Endothelial cell of coronary artery (primary cell): ENCODE measurements around the gene FAM186B. TPM values are rescaled to one million over a fixed set of nuclear protein-coding genes. Genes with fewer than 3 reads are reported as not detected.

Source experiments
- total RNA-seq: library from RNA; depleted of rRNA; stranded (reverse); fragments of >200 nt; gene quantifications from 2 replicates; pipeline ENCODE4 v1.2.3, GENCODE V29; 2014

Gene FAM186B
- total RNA-seq: 0.09 TPM in 2 replicates

GRCh38 chr12:49605539-49605938 is at the start of gene FAM186B:
TSS of gene FAM186B (minus strand) at chr12:49605639. CDS start at chr12:49605477, 162 bp downstream.

GRCh38 chr12:49623142-49623904 is 17.9 kb upstream of the FAM186B start, which contains the start of gene PRPF40B:
TSS of gene PRPF40B (plus strand) at chr12:49623561. CDS start at chr12:49623591, 30 bp downstream.

GRCh38 chr12:49567611-49568441 is 37.6 kb downstream of the FAM186B start, which contains the start of gene MCRS1:
TSS of gene MCRS1 (minus strand) at chr12:49568142. CDS start at chr12:49566731, 1,411 bp downstream.

GRCh38 chr12:49538510-49539403 is 66.7 kb downstream of the FAM186B start, which contains the start of gene KCNH3:
TSS of gene KCNH3 (plus strand) at chr12:49539030. CDS start at chr12:49539417, 387 bp downstream.

Other genes starting within 250 kb of the FAM186B start
- 40.1 and 46.0 TPM in 2 replicates for gene SPATS2, start 238.2 kb downstream of the FAM186B start, total RNA-seq
- gene KCNH3, start 66.6 kb downstream of the FAM186B start, total RNA-seq: under 0.01 and 0.09 TPM in 2 replicates
- 50.4 and 67.0 TPM in 2 replicates for gene MCRS1, start 37.5 kb downstream of the FAM186B start, total RNA-seq
- gene PRPF40B, start 17.9 kb upstream of the FAM186B start, total RNA-seq: 3.2 and 8.8 TPM in 2 replicates
- gene FMNL3, start 101.8 kb upstream of the FAM186B start, total RNA-seq: 70.0 and 83.1 TPM in 2 replicates
- gene TMBIM6, start 135.9 kb upstream of the FAM186B start, total RNA-seq: 269 and 354 TPM in 2 replicates
- 11.2 and 17.0 TPM in 2 replicates for gene NCKAP5L, start 222.8 kb upstream of the FAM186B start, total RNA-seq
- gene BCDIN3D, start 237.5 kb upstream of the FAM186B start, total RNA-seq: 1.7 and 2.7 TPM in 2 replicates